ENCODE results near the gene TEX35.

GRCh38 chr1:178467837-178468236, 45.1 kb upstream of the TEX35 start:
- TF ChIP-seq YY1 (IDR thresholded peaks at IDR 0.05; ENCODE audit: extremely low read depth, insufficient replicate concordance, low read depth, low read length) (no peak), JUND (IDR thresholded peaks at IDR 0.05) (no peak), TCF7L2 (IDR thresholded peaks at IDR 0.05; ENCODE audit: borderline replicate concordance, extremely low read depth, insufficient read depth, insufficient read length) (no peak), FOSL1 (IDR thresholded peaks at IDR 0.05; ENCODE audit: low read depth) (no peak)
- TF ChIP-seq, protein P1, sequence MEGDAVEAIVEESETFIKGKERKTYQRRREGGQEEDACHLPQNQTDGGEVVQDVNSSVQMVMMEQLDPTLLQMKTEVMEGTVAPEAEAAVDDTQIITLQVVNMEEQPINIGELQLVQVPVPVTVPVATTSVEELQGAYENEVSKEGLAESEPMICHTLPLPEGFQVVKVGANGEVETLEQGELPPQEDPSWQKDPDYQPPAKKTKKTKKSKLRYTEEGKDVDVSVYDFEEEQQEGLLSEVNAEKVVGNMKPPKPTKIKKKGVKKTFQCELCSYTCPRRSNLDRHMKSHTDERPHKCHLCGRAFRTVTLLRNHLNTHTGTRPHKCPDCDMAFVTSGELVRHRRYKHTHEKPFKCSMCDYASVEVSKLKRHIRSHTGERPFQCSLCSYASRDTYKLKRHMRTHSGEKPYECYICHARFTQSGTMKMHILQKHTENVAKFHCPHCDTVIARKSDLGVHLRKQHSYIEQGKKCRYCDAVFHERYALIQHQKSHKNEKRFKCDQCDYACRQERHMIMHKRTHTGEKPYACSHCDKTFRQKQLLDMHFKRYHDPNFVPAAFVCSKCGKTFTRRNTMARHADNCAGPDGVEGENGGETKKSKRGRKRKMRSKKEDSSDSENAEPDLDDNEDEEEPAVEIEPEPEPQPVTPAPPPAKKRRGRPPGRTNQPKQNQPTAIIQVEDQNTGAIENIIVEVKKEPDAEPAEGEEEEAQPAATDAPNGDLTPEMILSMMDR (IDR thresholded peaks at IDR 0.05 in 2 of 3, conservative IDR thresholded peaks at IDR 0.05 in 1 of 3; ENCODE audit: borderline replicate concordance in 1 of 3, insufficient read depth in 1 of 3, low read depth in 2 of 3, low read length in 2 of 3), result no peak
- TF ChIP-seq, protein P2, sequence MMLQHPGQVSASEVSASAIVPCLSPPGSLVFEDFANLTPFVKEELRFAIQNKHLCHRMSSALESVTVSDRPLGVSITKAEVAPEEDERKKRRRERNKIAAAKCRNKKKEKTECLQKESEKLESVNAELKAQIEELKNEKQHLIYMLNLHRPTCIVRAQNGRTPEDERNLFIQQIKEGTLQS (IDR thresholded peaks at IDR 0.05), result no peak
